Epithelial cell of proximal tubule (primary cell): Measurements from ENCODE around the gene FBXO39. TPM values are rescaled to one million over a fixed set of nuclear protein-coding genes. Genes with fewer than 3 reads are reported as not detected.

Source experiments
- DNase-seq: peaks from one replicate; pipeline ENCODE4 v3.0.0-alpha.2; 2011; ENCODE audit warnings: low read depth
- H3K4me3 ChIP-seq: 2 replicates; pipeline ENCODE4 v1.5.1; 2011; ENCODE audit warnings: low read depth, mild to moderate bottlenecking, low read length
- CTCF ChIP-seq: conservative IDR thresholded peaks from 2 replicates; pipeline ENCODE4 v1.5.1; 2012; ENCODE audit warnings: low read depth, mild to moderate bottlenecking, low read length
- total RNA-seq: library from RNA; depleted of rRNA; stranded (reverse); fragments of >200 nt; gene quantifications from 2 replicates; pipeline ENCODE4 v1.2.3, GENCODE V29; 2015

Gene FBXO39
- total RNA-seq, 1 donor from 2014 or later: not detected

- no peak for TF ChIP-seq CTCF
- no peak overlapping the region for H3K4me3 ChIP-seq
- no peak for DNase-seq
Measured at GRCh38 chr17:6753546-6753945, 22.5 kb upstream of the FBXO39 start.

- no peak overlapping the region for H3K4me3 ChIP-seq
- no peak for DNase-seq
- TF ChIP-seq CTCF: no peak
Measured at GRCh38 chr17:6755281-6755680, 20.7 kb upstream of the FBXO39 start.

GRCh38 chr17:6755731-6756184 lies 20.3 kb upstream of the FBXO39 start, which contains the start of gene XAF1:
Gene XAF1, plus strand, starts transcription at chr17:6756046. Its CDS starts 33 bp downstream, at chr17:6756079.
- no peak for DNase-seq
- peak within 1 kb of the TSS; percentile 30 for H3K4me3 ChIP-seq
- no peak for TF ChIP-seq CTCF

GRCh38 chr17:6756425-6757031 lies 19.5 kb upstream of the FBXO39 start:
- DNase-seq: no peak
- no peak for TF ChIP-seq CTCF
- H3K4me3 ChIP-seq: peak overlapping the region; percentile 30

- DNase-seq: no peak
- TF ChIP-seq CTCF: no peak
- H3K4me3 ChIP-seq: no peak overlapping the region
Measured at GRCh38 chr17:6757747-6758146, 18.3 kb upstream of the FBXO39 start.

GRCh38 chr17:6761779-6762178 lies 14.2 kb upstream of the FBXO39 start:
- no peak for DNase-seq
- TF ChIP-seq CTCF: no peak
- H3K4me3 ChIP-seq: no peak overlapping the region

- DNase-seq: no peak
- no peak for TF ChIP-seq CTCF
- no peak overlapping the region for H3K4me3 ChIP-seq
Measured at GRCh38 chr17:6768447-6768846, 7.6 kb upstream of the FBXO39 start.
